ENCODE data around the gene LYAR.

Gene LYAR, protein sequence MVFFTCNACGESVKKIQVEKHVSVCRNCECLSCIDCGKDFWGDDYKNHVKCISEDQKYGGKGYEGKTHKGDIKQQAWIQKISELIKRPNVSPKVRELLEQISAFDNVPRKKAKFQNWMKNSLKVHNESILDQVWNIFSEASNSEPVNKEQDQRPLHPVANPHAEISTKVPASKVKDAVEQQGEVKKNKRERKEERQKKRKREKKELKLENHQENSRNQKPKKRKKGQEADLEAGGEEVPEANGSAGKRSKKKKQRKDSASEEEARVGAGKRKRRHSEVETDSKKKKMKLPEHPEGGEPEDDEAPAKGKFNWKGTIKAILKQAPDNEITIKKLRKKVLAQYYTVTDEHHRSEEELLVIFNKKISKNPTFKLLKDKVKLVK

DNA sequence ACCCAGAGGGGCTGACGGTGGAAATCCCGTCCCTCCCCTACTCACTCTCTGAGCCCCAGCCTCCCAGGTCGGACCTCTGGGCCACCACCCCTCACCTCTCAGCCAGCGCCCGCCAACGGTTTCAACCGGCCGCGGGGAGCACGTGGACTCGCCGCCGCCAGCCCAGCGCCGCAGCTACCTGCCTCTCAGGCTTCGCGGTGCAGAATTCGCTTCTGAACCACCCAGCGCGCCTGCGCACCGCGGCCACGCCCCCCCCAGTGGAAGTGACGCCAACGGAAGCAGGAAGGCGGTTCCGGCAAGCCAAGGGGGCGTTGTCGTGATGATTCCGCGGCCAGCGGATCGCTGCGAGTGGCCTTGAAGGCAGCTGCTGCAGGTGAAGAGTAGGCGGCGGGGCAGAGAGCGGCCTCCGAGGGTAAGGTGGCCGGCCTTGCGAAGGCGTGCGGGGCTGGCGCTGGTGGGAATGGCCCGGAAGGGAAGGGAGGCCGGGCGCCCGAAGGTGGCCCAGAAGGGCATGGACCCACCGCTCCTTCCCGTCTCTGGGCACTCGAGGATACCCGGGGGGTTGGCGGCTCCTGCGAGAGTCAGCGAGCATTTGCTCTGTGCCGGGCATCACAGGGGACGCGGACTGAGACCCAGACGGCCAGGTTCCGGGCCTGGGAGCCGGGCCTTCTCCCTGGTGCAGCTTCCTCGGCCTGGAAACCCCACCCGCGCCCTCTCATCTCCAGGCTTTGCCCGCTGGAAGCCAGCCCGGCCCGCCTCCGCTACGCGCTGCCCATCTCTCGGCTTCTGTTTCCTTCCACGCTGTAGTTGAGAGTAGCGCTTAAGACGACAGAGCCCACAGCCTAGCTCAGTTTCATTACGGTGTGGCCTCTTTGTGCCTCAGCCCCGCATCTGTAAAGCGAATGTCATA, at the start of gene LYAR, which contains the start of gene ZBTB49:
LYAR (minus strand) TSS at position 214 of the 910 bp plus-strand sequence. CDS start 6,412 bp downstream, outside the sequence.
ZBTB49 (plus strand) TSS at position 311 of the 910 bp plus-strand sequence. CDS start 9,695 bp downstream, outside the sequence.
- peak; percentile 89 for DNase-seq (ENCODE audit: low spot score)
- CTCF ChIA-PET, result no interaction called here

DNA sequence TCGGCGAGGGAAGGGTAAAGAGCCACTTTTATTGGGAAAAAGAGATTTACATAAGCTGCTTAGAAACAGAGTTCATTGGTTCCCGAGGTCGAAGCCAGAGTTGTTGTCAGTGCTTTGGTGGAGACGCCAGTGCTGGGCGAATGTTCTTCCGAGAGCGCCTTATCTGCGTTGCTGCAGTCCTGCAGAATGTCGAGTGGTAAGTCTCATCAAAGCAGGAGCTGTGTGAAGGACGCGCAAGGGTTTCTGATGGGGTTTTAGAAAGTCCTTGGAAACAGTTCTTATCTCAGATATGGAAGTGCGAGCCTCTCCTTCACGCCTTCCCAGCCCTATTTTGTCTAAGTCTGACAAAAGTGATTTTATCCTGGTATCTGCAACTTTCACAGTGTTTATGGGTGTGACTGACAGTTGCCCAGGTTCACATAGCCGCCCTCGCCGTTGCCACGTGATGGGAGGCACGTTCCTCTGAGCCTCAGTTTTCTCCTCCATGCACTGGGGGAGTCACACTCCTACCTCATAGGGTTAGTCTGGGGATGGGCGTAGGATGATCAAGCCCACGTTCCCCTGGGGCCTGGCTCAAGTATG, 49.6 kb upstream of the LYAR start:
- no peak overlapping the region for H3K27ac ChIP-seq
- no peak for DNase-seq (ENCODE audit: low spot score)
- POLR2A ChIA-PET (ENCODE audit: low non-redundant PET), result no interaction called here
- TF ChIP-seq, protein P1, sequence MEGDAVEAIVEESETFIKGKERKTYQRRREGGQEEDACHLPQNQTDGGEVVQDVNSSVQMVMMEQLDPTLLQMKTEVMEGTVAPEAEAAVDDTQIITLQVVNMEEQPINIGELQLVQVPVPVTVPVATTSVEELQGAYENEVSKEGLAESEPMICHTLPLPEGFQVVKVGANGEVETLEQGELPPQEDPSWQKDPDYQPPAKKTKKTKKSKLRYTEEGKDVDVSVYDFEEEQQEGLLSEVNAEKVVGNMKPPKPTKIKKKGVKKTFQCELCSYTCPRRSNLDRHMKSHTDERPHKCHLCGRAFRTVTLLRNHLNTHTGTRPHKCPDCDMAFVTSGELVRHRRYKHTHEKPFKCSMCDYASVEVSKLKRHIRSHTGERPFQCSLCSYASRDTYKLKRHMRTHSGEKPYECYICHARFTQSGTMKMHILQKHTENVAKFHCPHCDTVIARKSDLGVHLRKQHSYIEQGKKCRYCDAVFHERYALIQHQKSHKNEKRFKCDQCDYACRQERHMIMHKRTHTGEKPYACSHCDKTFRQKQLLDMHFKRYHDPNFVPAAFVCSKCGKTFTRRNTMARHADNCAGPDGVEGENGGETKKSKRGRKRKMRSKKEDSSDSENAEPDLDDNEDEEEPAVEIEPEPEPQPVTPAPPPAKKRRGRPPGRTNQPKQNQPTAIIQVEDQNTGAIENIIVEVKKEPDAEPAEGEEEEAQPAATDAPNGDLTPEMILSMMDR (conservative IDR thresholded peaks at IDR 0.05; ENCODE audit: low read depth), result no peak
- CTCF ChIA-PET, result no interaction called here

More for the DNA sequence above, at the start of gene LYAR, which contains the start of gene ZBTB49:
- POLR2A ChIA-PET (ENCODE audit: low non-redundant PET), result no interaction called here
- H3K27ac ChIP-seq, result peak within 1 kb of the TSS; percentile 74
- TF ChIP-seq, protein P1 (conservative IDR thresholded peaks at IDR 0.05; ENCODE audit: low read depth), result no peak

DNA sequence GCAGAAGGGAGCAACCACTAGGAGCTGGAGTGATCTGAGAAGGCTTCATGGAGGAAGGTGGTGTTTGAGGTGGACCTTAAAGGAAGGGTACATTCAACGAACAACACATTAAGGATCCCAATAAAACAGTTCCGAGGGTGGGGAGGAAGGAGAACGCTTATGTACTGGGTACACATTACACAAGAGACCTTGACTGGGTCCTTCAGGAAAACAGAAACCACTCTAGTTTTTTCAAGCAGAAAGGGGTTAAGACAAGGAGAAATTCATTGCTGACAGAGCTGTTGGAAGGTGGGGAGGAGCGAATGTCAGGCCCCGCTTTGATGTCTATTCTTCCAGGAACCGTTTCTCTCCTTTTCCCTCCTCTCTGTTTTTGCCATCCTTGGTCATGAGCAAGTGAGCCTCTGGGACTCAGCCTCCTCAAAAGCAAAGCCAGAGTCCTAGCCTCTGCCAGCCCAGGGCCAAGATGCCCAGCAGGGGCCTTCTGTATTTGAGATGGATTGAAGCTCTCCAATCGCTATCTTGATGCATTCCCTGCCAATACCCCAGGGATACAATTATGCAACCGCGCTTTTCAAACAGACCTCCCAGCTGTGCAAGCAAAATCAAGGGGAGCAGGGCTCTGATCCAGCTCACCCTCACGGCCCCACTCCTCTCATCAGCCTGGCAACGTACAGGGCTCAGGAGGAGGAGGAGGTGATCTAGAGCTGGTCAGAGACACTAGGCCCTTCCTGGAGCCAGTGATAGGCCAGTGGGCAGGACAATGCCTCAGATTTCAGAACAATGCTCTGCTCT, 48.5 kb upstream of the LYAR start:
- no peak overlapping the region for H3K27ac ChIP-seq
- TF ChIP-seq, protein P1 (conservative IDR thresholded peaks at IDR 0.05; ENCODE audit: low read depth), result no peak

DNA sequence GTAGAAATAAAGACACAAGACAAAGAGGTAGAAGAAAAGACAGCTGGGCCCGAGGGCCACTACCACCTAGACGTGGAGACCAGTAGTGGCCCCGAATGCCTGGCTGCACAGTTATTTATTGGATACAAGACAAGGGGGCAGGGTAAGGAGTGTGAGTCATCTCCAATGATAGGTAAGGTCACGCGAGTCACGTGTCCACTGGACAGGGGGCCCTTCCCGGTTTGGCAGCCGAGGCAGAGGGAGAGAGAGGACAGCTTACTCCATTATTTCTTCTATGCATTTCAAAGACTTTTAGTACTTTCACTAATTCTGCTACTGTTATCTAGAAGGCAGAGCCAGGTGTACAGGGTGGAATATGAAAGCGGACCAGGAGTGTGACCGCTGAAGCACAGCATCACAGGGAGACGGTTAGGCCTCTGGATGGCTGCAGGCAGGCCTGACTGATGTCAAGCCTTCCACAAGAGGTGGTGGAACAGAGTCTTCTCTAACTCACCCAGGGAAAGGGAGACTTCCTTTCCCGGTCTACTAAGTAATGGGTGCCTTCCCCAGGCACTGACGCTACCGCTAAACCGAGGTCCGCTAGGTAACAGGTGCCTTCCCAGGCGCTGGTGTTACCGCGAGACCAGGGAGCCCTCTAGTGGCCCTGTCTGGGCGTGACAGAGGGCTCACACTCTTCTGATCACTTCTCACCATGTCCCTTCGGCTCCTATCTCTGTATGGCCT, 45.0 kb upstream of the LYAR start:
- TF ChIP-seq, protein P1 (conservative IDR thresholded peaks at IDR 0.05; ENCODE audit: low read depth), result peak; percentile 76
- DNase-seq (ENCODE audit: low spot score), result peak; percentile 26
- POLR2A ChIA-PET (ENCODE audit: low non-redundant PET), result interaction anchor here (0.7 kb wide), 1 partner anchor 88 kb away, joined by 3 read pairs; no protein-coding TSS in a partner anchor
- CTCF ChIA-PET, result interaction anchor here (0.6 to 0.7 kb wide), 2 partner anchors 84 to 347 kb away, joined by 3 to 13 read pairs; no protein-coding TSS in a partner anchor
- H3K27ac ChIP-seq, result no peak overlapping the region

More for the DNA sequence above, 48.5 kb upstream of the LYAR start:
- no peak for DNase-seq (ENCODE audit: low spot score)
- POLR2A ChIA-PET (ENCODE audit: low non-redundant PET), result no interaction called here
- CTCF ChIA-PET, result no interaction called here

DNA sequence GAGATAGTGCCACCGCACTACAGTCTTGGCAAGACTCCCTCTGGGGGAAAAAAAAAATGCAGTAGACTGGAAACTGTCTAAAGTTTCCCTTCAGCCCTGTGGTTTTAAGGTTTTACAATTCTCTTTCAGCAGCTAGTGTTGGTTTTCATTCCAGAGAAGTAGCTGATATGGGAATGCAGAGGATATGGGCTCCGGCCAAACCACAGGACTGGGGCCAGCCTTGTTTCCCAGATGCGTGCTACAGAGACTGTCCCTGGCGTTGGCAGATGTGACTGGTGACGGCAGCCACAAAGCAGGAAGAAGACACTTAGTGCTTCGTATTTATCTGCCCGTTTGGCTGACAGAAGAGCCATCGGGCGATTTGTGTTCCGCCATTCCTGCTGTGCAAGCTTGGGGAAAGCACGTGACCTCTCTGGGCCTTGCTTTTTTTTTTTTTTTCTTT, 43.3 kb upstream of the LYAR start:
- no peak for DNase-seq (ENCODE audit: low spot score)
- no peak overlapping the region for H3K27ac ChIP-seq
- POLR2A ChIA-PET (ENCODE audit: low non-redundant PET), result no interaction called here
- CTCF ChIA-PET, result interaction anchor here (0.6 kb wide), 1 partner anchor 8 kb away, joined by 3 read pairs; no protein-coding TSS in a partner anchor
- TF ChIP-seq, protein P1 (conservative IDR thresholded peaks at IDR 0.05; ENCODE audit: low read depth), result no peak
